Muscle of back (tissue), 11 donors: Measurements from ENCODE around the gene GALNT18. TPM values are rescaled to one million over a fixed set of nuclear protein-coding genes. Genes with fewer than 3 reads are reported as not detected.
A peak's percentile ranks its signal among the peaks of the same experiment; 100 is the strongest.

Experiments used
- DNase-seq, 3 donors: peaks; one replicate each; pipeline versions ENCODE4 v3.0.0 to v3.0.0-alpha.2; 2013
- polyA plus RNA-seq, 10 donors: library from polyadenylated mRNA; unstranded; fragments of 120-200 nt; gene quantifications; one replicate each; pipeline ENCODE4 v1.2.1, GENCODE V29; 2013; ENCODE audit not compliant: insufficient read length in 10 of 10

The GALNT18 gene
- polyA plus RNA-seq, 10 donors: 8.2 to 14.0 (median 11.1) TPM

DNA sequence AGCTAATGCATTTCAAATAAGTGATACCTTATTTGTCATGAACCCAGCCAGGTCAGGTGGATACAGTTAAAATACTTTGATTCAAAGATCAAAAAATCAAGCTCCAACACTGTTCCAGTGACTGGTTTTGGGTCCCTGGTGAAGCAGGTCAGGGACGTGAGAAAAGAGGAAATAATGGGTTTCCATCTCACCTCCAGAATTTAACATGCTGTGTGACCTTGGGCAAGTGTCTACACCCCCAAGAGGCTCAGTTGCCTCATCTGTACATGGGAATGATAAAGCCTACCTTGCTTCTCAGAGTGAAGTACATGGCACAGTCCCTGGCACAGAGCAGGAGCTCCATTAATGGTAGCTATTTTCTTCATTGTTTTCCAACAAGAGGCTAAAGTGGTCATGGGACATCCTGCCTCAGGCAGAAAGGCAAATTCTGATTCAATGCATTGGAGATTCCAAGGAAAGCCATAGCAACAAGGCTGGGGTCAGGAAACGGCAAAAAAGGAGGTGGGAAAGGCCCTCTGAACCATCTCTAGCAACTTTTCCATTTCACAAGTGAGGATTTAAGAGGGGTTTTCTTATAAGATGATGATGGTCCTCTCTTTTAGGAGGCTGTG lies 377.2 kb downstream of the GALNT18 start:
- peak in 1 of 3 donors; percentile 42 for DNase-seq

DNA sequence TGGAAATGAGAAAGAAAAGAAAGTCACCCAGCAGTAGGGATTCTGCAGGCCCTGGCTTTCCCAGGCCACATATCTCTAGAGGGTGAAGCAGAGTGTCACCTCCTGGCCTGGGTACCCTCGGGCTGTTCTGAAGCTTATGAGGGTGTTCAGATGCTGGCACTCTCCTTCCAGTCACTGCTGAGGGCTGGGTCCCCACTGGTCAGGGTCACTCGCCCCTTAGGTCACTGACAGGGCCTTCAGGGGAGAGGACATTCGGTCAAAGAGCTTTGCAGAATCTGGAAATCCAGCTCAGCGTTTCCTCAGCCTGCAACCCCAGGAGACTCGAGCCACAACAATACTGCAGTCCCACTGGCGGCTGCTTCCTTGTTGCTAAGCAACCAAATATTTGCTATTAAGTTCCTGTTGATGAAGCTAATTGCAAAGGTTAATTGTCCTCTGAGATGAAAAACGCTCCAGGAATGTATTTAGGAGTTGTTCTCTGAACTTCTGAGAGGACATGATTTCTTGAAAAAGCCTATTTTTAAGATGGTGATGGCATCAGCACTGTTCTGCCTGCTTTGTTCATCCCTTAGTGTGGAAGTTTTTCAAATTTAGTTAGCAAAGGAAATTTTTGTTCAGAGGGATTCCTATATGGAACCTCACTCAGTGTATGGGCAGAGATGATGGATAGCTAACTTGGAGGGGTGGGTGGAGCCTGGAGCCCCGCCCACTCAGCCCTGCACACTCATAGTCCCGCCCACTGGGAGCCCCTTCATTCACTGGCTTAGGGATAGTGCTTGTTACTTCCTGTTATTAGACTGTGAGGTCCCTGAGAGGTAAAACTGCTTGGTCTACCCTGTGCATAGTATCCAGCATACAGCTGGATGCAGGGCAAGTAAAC lies 378.0 kb downstream of the GALNT18 start:
- DNase-seq: peak in 1 of 3 donors; percentile 80

DNA sequence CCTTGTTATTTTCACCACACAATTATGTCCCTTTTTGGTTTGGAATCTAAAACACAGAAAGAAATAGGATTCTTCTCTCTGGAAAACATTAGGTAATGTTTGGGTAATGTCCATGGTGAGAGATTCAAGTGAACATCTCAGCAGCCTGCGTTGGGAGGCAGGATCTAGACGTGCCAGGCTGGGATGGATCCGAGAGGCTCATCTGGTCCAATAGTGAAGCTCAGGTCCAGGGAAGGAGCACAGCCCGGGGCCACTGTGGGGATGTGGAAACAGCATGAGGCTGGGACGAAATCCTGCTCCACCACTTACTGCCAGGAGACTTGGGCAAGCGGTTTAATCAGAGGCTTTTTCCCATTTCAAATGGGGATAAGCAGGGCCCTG lies 378.6 kb downstream of the GALNT18 start:
- peak in 2 of 3 donors; percentile 68 to 76 for DNase-seq

DNA sequence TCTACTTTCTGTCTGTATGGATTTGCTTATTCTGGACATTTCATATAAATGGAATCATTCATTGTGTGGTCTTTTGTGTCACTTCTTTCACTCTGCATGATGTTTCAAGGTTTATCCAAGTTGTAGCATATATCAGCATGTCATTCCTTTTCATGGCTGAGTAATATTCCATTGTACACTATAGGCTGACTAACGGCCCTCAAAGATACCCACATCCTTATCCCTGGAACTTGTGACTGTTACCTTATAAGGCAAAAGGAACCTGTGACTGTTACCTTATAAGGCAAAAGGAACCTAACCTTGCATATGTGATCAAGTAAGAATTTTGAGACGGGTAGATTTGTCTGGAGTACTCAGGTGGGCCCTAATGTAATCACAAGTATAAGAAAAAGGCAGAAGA lies 380.5 kb downstream of the GALNT18 start:
- no peak for DNase-seq

DNA sequence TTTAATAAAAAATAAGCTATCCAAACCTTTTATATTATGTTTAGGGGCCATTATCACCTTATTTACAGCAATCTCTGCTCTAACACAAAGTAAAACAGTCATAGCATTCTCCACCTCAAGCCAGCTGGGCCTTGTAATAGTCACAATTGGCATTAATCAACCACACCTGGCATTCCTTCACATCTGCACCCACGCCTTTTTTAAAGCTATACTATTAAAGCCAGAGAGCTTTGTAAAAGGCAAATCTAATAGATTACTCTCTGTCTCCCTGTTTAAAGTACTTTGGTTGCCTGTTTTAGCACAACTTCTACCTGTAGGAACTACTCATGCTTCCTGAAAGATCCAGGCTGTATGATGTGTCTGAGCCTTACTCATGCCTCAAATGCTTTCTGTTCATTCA lies 381.8 kb downstream of the GALNT18 start:
- DNase-seq: no peak

DNA sequence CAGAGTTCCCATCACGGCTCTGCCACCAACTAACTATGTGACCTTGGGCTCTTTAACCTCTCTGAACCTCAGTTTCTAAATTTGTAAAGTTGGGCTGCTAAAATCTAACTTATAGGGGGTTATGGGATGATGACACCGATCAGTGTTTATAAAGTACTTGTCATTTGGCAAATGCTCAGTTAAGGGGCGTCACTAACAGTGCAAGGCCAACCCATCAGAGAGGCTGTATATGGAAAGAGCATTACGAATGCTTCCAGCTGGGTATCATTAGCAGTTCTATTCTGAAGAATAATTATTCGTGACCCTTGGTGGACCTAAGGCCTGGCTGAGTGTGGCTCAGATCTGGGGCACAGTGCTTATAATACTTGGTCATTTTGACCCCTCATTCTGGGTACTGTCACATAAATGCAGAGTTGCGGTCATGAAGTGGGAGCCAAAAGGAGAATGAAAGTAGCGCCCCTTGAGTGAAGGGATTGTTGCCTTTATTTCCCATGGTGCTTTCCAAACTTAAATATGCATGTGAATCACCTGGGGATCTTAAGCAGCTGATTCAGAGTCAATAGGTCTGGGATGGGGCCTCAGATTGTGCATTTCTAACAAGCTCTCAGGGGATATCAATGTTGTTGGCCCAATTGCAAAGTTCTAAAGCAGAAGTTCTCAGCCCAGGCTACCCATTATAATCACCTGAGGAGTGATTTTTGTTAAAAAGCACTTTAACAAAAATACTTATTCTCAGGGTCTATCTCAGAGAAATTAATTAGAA lies 384.6 kb downstream of the GALNT18 start:
- peak in 1 of 3 donors; percentile 70 for DNase-seq

DNA sequence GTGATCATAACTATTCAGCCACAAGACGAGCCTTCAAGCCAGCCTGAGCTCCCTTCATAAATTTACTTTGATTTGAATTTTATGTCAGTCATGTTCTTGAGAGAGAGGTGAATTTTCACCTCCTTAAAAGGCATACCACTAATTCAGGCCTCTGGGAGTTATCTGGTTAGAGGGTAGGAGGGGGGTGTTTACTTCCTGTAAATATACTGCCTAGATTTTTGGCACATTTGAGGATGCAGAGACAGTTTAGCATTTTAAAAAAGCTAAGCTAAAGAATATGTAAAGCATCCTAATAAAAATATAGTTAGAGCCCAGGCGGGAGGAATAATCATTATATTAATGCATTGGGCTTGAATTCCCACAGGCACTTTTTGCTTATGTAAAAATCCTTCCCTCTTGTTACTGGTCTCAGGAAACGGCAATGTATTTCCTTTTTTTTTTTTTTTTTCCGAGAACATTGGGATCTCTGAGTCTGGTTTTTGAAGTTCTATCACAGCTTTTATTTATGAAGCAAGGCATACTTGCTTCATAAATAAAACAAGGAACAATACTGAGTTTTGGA lies 385.2 kb downstream of the GALNT18 start:
- DNase-seq: peak in 1 of 3 donors; percentile 43

DNA sequence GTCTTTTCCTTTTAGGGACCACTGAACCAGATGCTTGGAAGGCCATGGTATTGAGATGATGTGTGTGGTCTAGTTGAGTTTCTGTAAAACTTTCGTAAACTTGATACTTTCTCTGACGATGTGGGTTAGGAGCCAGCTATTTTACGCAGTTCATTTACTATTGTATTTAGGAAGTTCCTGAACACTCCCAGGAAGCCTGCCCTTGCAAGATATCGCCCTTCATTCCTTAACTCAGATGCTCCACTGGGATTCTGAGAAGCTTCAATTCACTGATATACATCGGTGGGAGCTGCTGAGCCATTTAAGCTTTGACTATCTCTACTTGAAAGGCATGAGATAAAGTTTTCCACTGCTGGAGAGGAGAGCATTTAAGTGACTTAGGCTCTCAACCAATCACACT lies 390.0 kb downstream of the GALNT18 start:
- no peak for DNase-seq

DNA sequence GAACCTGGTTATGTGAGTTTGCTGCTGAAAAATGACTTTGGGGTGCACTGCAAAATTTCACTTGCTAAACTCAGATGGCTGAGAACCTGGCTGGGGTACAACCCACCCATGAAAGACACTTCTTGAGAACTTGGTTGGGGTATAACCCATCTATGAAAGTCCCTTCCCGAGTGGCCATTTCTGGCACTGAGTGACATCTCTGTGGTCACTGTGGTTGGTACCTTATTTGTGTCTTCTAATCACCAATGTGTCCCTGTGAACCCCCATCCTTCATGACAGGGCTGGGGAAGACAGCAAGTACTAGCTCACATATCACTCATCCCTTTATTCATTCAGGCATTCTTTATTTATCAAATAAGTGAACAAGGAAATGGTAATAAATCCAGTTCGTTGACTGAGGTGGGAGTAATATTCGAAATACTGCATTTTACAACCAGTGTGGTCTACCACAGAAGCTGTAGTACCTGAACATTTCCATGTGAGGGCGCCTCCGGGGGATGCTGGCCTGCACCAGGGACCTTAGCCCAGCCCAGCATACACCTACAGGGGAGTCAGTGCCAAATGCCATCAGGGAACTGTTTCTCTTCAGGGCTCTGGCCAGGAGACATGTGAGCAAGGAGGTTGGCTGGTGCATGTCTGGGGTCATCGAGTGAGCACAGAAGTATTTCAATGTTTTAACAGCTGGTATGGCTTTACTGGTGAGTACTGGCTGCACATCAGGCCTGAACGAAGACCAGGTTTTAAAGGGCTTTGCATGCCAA lies 390.8 kb downstream of the GALNT18 start:
- no peak for DNase-seq

DNA sequence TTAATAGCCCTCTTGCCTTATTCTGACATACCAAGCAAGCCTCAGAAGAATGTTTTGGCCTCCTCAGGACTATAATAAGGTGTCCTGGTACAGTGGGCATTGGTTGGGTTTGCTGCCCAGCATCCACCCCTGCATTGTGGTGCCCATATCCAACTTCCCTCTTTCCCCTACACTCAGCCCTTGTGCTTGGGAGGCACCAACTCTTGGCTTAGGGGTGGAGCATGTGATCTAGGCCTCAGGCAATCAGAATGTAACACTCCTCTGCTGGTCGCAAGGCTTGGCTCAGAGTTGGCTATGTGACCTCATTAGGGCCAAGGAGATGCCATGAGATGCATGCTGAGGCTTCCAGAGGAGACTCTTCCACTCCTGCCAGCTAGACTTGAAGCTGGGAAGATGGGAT lies 391.7 kb downstream of the GALNT18 start:
- DNase-seq: no peak

DNA sequence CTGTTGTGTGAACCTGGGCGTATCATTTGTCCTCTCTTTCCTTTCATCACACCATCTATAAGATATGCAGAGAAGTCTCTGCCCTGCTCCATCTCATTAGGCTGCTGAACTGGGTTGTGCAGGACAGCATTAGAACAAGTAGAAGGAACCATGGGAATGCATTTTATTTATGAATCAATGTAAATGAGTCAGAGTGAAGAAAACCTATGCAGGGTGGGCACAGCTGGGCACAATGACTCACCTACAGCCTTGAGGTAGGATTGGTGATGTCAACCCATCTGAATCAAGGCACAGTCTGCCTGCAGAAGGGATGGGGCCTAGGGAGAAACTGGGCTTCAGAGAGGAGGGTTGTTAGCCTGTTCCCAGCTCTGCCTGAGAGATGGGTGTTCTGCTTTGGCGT lies 392.2 kb downstream of the GALNT18 start:
- DNase-seq: no peak

DNA sequence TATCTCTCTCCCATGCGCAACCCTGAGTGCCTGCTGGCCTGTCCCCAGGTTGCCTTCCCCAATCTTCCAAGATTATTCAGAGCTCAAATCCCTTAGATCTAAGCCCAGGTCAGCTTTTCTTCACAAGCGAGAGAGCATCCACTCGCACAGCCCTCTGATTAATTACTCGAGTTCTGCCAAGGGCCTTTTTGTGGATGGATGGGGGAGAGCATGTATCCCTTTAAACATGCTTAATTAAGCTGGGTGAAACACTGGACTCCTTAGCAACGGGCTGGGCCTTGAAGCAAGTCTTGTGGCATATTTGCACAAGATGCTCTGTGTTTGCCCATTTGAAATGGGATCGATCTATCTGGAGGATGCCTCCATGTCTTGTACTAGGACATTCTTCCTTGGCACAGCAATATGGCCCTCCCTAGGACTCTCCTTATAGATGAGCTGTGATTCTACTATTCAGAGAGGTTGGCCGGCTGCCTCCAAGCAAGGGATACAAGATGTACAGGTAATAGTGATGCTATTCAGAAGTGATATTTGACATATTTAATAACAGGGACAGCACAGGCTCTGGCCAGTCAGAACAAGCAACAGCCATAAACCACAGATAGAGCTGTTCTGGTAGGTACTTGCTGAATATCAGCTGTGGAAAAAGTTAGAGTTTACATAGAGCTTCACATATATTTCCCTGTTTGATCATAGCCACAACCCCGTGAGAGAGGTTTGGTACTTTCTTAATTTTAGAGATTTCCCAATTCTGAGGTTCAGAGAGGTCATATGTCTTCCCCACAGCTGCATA lies 394.3 kb downstream of the GALNT18 start:
- no peak for DNase-seq

Other genes with a start within 250 kb of the GALNT18 start
- 10 to 100 TPM; 55.8 to 83.6 (median 68.4) TPM for gene USP47, start 220.0 kb upstream of the GALNT18 start, polyA plus RNA-seq